Mucosa of rectum (tissue), 2 donors: ENCODE results near the gene DDO.
"Not testable (repeated sequence)": the region's sequence is repeated elsewhere in the genome, so short reads cannot be mapped to it uniquely, and the experiment has no call there.

Experiments
- H3K27ac ChIP-seq, 2 donors: one replicate each; pipeline ENCODE4 v1.7.0; 2013; ENCODE audit warnings: inconsistent platforms in 2 of 2, low read depth in 2 of 2, low read length in 2 of 2
- H3K27me3 ChIP-seq, 2 donors: one replicate each; pipeline ENCODE4 v1.7.0; 2013; ENCODE audit warnings: low read length in 2 of 2; ENCODE audit not compliant: control insufficient read depth in 2 of 2, insufficient read depth in 2 of 2
- H3K36me3 ChIP-seq, 2 donors: one replicate each; pipeline ENCODE4 v1.7.0; 2013; ENCODE audit warnings: low read length in 2 of 2; ENCODE audit not compliant: control insufficient read depth in 2 of 2, insufficient read depth in 2 of 2
- H3K4me1 ChIP-seq, 2 donors: one replicate each; pipeline ENCODE4 v1.7.0; 2013; ENCODE audit warnings: low read length in 2 of 2, mild to moderate bottlenecking in 1 of 2; ENCODE audit not compliant: control insufficient read depth in 2 of 2, insufficient read depth in 2 of 2
- H3K4me3 ChIP-seq, 2 donors: one replicate each; pipeline ENCODE4 v1.7.0; 2013; ENCODE audit warnings: low read length in 2 of 2
- H3K9ac ChIP-seq, 2 donors: one replicate each; pipeline ENCODE4 v1.7.0; 2013; ENCODE audit warnings: low read length in 2 of 2, low read depth in 1 of 2, mild to moderate bottlenecking in 1 of 2
- H3K9me3 ChIP-seq, 2 donors: one replicate each; pipeline ENCODE4 v1.7.0; 2013; ENCODE audit warnings: low read length in 2 of 2; ENCODE audit not compliant: control insufficient read depth in 2 of 2
- donor health status: healthy.
- donor health status: Normal muscosa, but diverticular disease.

DDO gene, protein sequence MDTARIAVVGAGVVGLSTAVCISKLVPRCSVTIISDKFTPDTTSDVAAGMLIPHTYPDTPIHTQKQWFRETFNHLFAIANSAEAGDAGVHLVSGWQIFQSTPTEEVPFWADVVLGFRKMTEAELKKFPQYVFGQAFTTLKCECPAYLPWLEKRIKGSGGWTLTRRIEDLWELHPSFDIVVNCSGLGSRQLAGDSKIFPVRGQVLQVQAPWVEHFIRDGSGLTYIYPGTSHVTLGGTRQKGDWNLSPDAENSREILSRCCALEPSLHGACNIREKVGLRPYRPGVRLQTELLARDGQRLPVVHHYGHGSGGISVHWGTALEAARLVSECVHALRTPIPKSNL

DNA sequence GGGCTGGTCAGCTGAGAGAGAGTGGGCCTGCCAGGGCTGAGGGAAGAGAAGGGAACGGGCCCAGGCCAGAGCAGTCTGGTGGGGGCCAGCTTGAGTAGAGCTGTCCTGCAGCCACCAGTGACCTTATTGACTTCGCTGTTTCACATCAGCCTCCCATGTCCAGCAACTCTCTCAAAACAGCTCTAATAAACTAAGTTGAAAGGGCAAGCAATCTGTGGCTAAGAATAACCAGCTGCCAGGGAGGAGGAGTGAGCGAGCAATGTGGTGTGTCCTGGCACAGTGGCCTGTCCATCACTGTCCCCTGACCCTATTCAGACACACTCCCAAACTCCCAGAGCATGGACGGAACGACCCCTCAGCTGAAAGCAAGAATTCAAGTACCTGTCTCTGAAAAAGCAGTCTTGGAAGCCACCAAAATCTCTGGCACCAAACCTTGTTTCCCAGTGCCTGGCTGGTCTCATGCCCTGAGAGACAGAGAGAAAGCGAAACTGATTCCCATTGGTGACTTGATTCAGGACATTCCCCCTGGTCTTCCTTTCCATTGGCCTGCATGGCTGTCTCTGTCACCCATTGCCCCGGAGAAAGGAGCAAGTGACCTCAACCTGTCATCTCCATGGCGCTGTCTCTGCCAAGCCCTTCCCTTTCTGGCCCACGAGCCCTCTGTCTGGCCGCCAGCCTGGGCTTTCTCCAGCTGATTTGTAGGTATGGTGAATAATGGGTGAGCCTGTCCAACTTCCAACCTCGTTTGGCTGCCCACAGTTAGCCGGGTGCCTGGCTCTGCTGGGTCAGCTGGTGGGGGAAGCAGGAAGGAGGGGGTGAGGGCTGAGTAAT lies at the start of gene DDO:
Gene DDO (minus strand): TSS at position 490 of the 831 bp plus-strand sequence. CDS start 2,113 bp downstream, outside the sequence.
- H3K9me3 ChIP-seq = no peaks in the 10 kb centered on the region
- H3K27ac ChIP-seq = peak within 1 kb of the TSS; percentile 52 to 61
- no peaks in the 10 kb centered on the region for H3K36me3 ChIP-seq
- peak within 1 kb of the TSS; percentile 45 to 63 for H3K4me3 ChIP-seq
- no peaks in the 10 kb centered on the region for H3K27me3 ChIP-seq
- peak within 1 kb of the TSS in 1 of 2 donors; percentile 48 for H3K9ac ChIP-seq
- peaks cover 15 to 24% of the 10 kb centered on the region in 2 donors for H3K4me1 ChIP-seq

DNA sequence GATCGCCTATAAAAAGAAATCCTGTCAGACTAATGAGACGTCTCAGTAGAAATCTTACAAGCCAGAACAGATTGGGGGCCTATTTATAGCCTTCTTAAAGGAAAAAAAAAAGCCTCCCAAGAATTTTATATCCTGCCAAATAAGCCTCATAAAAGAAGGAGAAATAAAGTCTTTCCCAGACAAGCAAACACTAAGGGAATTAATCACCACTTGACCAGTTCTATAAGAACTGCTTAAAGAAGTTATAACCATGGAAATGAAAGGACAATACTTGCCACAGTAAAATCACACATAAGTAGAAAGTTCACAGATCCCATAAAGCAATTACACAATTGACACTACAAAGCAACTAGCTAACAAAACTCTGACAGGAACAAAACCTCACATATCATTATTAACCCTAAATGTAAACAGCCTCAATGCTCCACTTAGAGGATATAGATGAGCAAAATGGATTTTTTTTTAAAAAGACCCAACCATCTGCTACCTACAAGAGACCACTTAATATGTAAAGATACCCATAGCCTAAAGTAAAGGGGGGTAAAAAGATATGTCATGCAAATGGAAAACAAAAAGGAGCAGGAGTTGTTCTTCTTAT lies 47.6 kb upstream of the DDO start:
- Histone ChIP-seq H3K9ac (no peak overlapping the region), H3K27ac (no peak overlapping the region), H3K4me1 (no peaks in the 10 kb centered on the region), H3K4me3 (no peak overlapping the region), H3K9me3 (peaks cover 0 to 3% of the 10 kb centered on the region in 2 donors), H3K36me3 (no peaks in the 10 kb centered on the region), H3K27me3 (no peaks in the 10 kb centered on the region)

DNA sequence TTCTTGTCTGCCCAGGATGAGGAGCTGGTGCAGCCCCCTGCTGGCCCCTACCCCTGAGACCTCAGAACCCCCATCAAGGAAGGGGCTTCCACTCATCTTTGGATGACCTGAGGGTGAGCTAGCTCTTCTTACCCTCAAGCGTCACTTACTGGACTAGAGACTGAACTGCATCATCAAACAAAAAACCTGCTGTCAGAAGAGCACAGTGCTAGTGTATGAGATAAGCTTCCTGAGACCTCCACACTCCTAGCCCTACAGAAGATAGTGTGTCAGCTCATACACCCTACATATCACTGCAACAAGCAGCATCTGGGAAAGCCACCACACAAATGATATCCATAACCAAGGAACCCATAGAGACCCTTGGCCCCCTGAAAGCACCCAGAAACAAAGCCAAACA lies 46.0 kb upstream of the DDO start:
- Histone ChIP-seq H3K27me3 (no peaks in the 10 kb centered on the region), H3K9me3 (peaks cover 0 to 3% of the 10 kb centered on the region in 2 donors), H3K27ac (no peak overlapping the region), H3K36me3 (no peaks in the 10 kb centered on the region), H3K4me1 (no peaks in the 10 kb centered on the region), H3K9ac (no peak overlapping the region), H3K4me3 (no peak overlapping the region)

DNA sequence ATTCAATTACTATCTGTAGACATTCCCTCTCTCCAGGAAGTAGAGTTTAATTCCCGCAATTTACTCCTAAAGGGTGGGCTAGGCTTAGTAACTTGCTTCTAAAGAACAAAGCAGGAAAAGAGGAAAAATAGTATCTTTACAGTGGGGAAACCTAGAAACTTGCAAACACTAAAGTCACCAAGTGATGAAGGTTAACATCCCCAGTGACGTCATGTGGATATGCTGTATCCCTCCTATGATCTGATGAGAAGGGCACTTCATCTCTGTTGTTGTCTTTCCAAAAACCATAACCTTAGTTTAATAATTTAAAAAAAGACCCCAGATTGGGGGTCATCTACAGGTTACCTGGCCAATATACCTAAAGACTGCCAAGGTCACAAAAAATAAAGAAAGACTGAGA lies 43.8 kb upstream of the DDO start:
- H3K4me3 ChIP-seq = no peak overlapping the region
- peaks cover 0 to 3% of the 10 kb centered on the region in 2 donors for H3K9me3 ChIP-seq
- H3K4me1 ChIP-seq = no peaks in the 10 kb centered on the region

DNA sequence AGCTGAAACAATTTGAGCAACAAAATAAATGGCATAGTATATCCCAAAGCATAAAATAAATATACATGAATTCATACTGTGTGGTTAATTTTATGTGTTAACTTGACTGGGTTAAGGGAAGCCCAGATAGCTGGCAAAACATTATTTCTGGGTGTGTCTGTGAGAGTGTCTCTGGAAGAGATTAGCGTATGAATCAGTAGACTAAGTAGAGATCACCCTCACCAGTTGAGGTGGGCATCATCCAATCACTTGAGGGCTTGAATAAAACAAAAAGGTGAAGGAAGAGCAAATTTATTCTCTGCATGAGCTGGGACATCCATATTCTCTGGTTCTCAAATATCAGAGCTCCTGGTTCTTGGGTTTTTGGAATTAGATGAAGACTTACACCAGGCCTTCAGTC lies 43.1 kb upstream of the DDO start:
- H3K27ac ChIP-seq = no peak overlapping the region

More for the DNA sequence above, 43.8 kb upstream of the DDO start:
- no peak overlapping the region for H3K27ac ChIP-seq
- no peaks in the 10 kb centered on the region for H3K36me3 ChIP-seq
- H3K27me3 ChIP-seq = no peaks in the 10 kb centered on the region
- no peak overlapping the region for H3K9ac ChIP-seq

DNA sequence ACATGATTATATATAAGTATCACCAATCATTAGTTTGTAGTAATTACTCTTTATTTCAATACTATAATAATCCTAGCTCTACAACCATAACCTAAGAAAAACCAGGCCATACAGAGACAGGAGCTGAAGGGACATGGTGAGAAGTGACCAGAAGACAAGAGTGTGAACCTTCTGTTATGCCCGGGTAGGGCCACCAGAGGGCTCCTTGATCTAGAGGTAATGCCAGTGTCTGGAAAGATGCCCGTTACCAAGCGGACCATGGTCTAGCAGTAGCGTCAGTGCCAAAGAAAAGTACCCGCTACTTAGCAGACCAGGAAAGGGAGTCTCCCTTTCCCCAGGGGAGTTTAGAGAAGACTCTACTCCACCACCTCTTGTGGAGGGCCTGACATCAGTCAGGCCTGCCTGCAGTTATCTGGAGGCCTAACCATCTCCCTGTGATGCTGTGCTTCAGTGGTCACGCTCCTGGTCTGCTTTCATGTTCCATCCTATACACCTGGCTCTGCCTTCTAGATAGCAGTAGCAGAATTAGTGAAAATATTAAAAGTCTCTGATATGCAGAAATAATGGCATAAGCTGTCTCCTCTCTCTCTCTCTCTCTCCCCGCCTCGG lies 42.3 kb upstream of the DDO start:
- not testable (repeated sequence) for H3K27me3 ChIP-seq, H3K9ac ChIP-seq

More for the DNA sequence above, 43.1 kb upstream of the DDO start:
- H3K4me3 ChIP-seq = no peak overlapping the region
- no peaks in the 10 kb centered on the region for H3K27me3 ChIP-seq
- no peak overlapping the region for H3K9ac ChIP-seq
- peaks cover 0 to 3% of the 10 kb centered on the region in 2 donors for H3K9me3 ChIP-seq
- no peaks in the 10 kb centered on the region for H3K36me3 ChIP-seq
- no peaks in the 10 kb centered on the region for H3K4me1 ChIP-seq

DNA sequence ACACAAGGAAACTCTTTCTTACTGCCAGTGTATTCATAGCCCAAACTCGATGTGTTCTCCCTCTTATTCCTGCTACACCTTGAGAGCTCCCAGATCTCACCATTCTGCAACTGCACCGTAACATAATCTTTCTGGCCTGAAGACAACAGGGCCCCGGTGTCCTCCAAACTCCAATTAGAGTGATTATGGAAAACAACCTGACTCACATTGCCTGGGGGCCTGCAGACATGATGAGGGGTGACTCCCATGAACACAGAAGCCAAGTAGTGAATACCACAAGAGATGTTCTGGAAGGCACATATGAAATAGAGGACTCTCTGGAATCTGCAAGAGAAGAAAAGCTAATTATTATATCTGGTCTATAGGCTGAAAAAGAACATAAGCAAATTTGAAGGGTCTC lies 41.3 kb upstream of the DDO start:
- Histone ChIP-seq H3K9me3 (no peaks in the 10 kb centered on the region), H3K27ac (no peak overlapping the region), H3K4me3 (no peak overlapping the region), H3K27me3 (no peaks in the 10 kb centered on the region), H3K36me3 (no peaks in the 10 kb centered on the region), H3K9ac (no peak overlapping the region), H3K4me1 (no peaks in the 10 kb centered on the region)

More for the DNA sequence above, 42.3 kb upstream of the DDO start:
- H3K4me3 ChIP-seq, H3K27ac ChIP-seq, H3K4me1 ChIP-seq, H3K9me3 ChIP-seq, H3K36me3 ChIP-seq: not testable (repeated sequence)

DNA sequence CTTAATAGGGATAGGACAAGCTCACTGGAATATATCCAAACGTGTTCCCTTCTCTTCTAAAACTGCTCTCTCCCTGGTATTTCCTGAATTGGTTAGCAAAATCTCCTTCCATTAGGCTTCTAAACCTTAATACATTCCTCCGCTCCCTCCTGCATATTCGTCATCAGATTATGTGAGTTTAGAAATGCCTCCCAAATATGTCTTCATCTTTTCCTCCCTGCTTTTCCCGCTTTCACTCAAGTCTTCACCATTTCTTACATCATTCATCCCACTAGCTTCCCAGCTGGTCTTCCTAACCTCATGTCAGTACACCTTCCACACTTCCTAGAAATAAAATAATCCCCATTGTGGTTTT lies 34.1 kb upstream of the DDO start:
- Histone ChIP-seq H3K4me1 (no peaks in the 10 kb centered on the region), H3K9ac (no peak overlapping the region), H3K9me3 (no peaks in the 10 kb centered on the region), H3K27me3 (no peaks in the 10 kb centered on the region), H3K36me3 (no peaks in the 10 kb centered on the region), H3K4me3 (no peak overlapping the region), H3K27ac (no peak overlapping the region)

DNA sequence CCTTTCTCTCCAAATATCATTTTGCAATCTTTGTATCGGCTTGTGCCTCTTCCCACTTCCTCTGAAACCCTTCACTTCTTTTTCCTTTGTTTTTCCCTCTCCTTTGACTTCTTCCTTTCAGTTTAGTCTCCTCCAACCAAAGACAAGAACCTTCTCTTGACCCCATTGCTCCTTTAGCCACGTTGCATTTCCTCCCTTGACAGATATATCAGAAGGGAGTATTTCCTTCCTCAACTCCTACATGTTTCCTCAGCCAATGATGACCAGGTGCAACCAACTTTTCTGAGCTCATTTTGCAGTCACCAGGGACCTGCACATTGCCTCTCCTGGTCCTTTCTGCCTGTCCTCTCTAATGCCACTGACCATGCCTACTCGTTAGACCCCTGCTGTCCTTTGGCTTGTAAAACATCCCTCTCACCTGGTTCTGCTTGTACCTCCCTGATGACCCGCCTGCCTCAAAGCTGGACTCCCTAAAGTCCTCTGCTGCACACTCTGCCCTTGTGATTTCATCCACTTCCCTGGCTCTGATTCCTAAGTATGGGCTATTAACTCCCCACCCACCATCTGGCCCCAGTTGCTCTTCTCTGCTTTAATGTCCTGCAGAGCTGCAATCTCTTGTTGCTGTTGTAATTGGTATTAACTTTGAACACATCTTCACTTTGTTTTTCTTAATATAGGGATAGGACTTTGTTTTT lies 33.6 kb upstream of the DDO start:
- H3K27ac ChIP-seq = no peak overlapping the region
- H3K27me3 ChIP-seq = no peaks in the 10 kb centered on the region
- no peak overlapping the region for H3K9ac ChIP-seq
- H3K4me1 ChIP-seq = no peaks in the 10 kb centered on the region
- H3K36me3 ChIP-seq = no peaks in the 10 kb centered on the region
- no peak overlapping the region for H3K4me3 ChIP-seq
- H3K9me3 ChIP-seq = no peaks in the 10 kb centered on the region
